A549 (cell line): ENCODE results near the gene CELF3. TPM values are rescaled to one million over a fixed set of nuclear protein-coding genes. Genes with fewer than 3 reads are reported as not detected.

Source experiments
- ATAC-seq, 2 experiments: fragments of 200-7000 bp in 1 of 2; fragments of >200 bp in 1 of 2; cut with Nextera tagmentation in 1 of 2; cut with Tn5 transposase in 1 of 2; 3 replicates each; pipeline versions ENCODE4 v1.8.0 to v1.9.1; 2018 to 2020; ENCODE audit warnings: mild to moderate bottlenecking in 1 of 2, moderate library complexity in 1 of 2
- CTCF ChIA-PET: fragments of 300-600 bp; sonication (Branson Sonifier 250); formaldehyde crosslinking; extraction: SDS; loops from one replicate; lab custom pipeline; 2021; ENCODE audit warnings: antibody characterized with exemption, inconsistent platforms; lab: Yijun Ruan, JAX
- POLR2A ChIA-PET: fragments of 350-600 bp; formaldehyde crosslinking; extraction: SDS; loops from one replicate; lab custom pipeline; 2021; ENCODE audit warnings: antibody characterized with exemption, inconsistent platforms; lab: Yijun Ruan, JAX
- DNase-seq, 2 experiments: peaks; one replicate each; pipeline versions ENCODE4 v3.0.0 to v3.0.0-alpha.2; 2011 to 2016; ENCODE audit warnings: low read depth in 1 of 2, low spot score in 1 of 2
- FAIRE-seq: peaks from 2 replicates; lab custom pipeline; 2011; peaks lifted over from hg19 to GRCh38; lab: Jason Lieb, UNC
- H3K27ac ChIP-seq, 2 experiments: fragments of >200 bp; sonication (Bioruptor Twin); formaldehyde crosslinking; 3 replicates each; pipeline ENCODE4 v1.5.1; 2016 to 2017
- H3K4me1 ChIP-seq: fragments of >200 bp; sonication (Bioruptor Twin); formaldehyde crosslinking; 3 replicates; pipeline ENCODE4 v1.6.1; 2016
- H3K4me2 ChIP-seq: fragments of >200 bp; sonication (Bioruptor Twin); formaldehyde crosslinking; 3 replicates; pipeline ENCODE4 v1.6.1; 2016
- H3K4me3 ChIP-seq: fragments of >200 bp; sonication (Bioruptor Twin); formaldehyde crosslinking; 3 replicates; pipeline ENCODE4 v1.5.1; 2016
- H3K9me3 ChIP-seq: fragments of >200 bp; sonication (Bioruptor Twin); formaldehyde crosslinking; 3 replicates; pipeline ENCODE4 v1.6.1; 2016
- CBX2 ChIP-seq: fragments of 200-600 bp; sonication (generic); IDR thresholded peaks from 2 replicates; pipeline ENCODE4 v1.6.1; 2016; ENCODE audit warnings: low read depth, mild to moderate bottlenecking, borderline replicate concordance
- CHD2 ChIP-seq: fragments of 150-350 bp; IDR thresholded peaks from 2 replicates; pipeline ENCODE4 v1.6.1; 2014; ENCODE audit warnings: low read length; ENCODE audit not compliant: partially characterized antibody
- CTCF ChIP-seq: fragments of >200 bp; sonication (Bioruptor Twin); formaldehyde crosslinking; IDR thresholded peaks from 3 replicates; pipeline ENCODE4 v1.5.1; 2016
- EHMT2 ChIP-seq: fragments of 200-600 bp; sonication (generic); IDR thresholded peaks from 2 replicates; pipeline ENCODE4 v1.6.1; 2016; ENCODE audit warnings: antibody characterized with exemption, low read depth, mild to moderate bottlenecking, moderate library complexity
- EP300 ChIP-seq, 2 experiments: fragments of >200 bp; sonication (Bioruptor Twin); formaldehyde crosslinking; IDR thresholded peaks; 2 replicates in 1 of 2; 3 replicates in 1 of 2; pipeline ENCODE4 v1.6.1; 2016 to 2017
- FOSB ChIP-seq: fragments of 250-450 bp; sonication (Bioruptor Pico); IDR thresholded peaks from 2 replicates; pipeline ENCODE4 v1.5.0; 2020; ENCODE audit warnings: mild to moderate bottlenecking, moderate library complexity
- FOSL2 ChIP-seq, 2 experiments: fragments of 450-650 bp in 1 of 2; fragments of >200 bp in 1 of 2; sonication (Bioruptor Twin) in 1 of 2; formaldehyde crosslinking; IDR thresholded peaks; 2 replicates each; pipeline versions ENCODE4 v1.5.0 to v1.6.1; 2016 to 2020; ENCODE audit warnings: mild to moderate bottlenecking in 1 of 2, moderate library complexity in 1 of 2
- HMGXB4 ChIP-seq: fragments of 250-450 bp; sonication (Bioruptor Pico); IDR thresholded peaks from 2 replicates; pipeline ENCODE4 v1.5.0; 2021; ENCODE audit warnings: mild to moderate bottlenecking, moderate library complexity, borderline replicate concordance
- HOXB5 ChIP-seq: fragments of 250-450 bp; sonication (Bioruptor Pico); IDR thresholded peaks from 2 replicates; pipeline ENCODE4 v1.5.0; 2020; ENCODE audit warnings: mild to moderate bottlenecking, moderate library complexity
- JUN ChIP-seq, 2 experiments: fragments of >200 bp; sonication (Bioruptor Twin); formaldehyde crosslinking; IDR thresholded peaks; 2 replicates in 1 of 2; 3 replicates in 1 of 2; pipeline ENCODE4 v1.6.1; 2016 to 2017
- KDM1A ChIP-seq: fragments of 200-600 bp; sonication (generic); IDR thresholded peaks from 2 replicates; pipeline ENCODE4 v1.6.1; 2016; ENCODE audit warnings: low read depth, mild to moderate bottlenecking
- KDM5A ChIP-seq: fragments of 200-600 bp; sonication (generic); IDR thresholded peaks from 2 replicates; pipeline ENCODE4 v1.6.1; 2016; ENCODE audit warnings: antibody characterized with exemption, mild to moderate bottlenecking
- MYC ChIP-seq: IDR thresholded peaks from 2 replicates; pipeline ENCODE4 v1.6.1; 2012; ENCODE audit warnings: mild to moderate bottlenecking, inconsistent platforms, low read length, improper control_type of control experiment, borderline replicate concordance
- NFE2L2 ChIP-seq: fragments of 150-350 bp; conservative IDR thresholded peaks from 2 replicates; pipeline ENCODE4 v1.6.1; 2014; ENCODE audit warnings: low read length
- RAD21 ChIP-seq, 2 experiments: fragments of >200 bp in 1 of 2; sonication (Bioruptor Twin) in 1 of 2; formaldehyde crosslinking in 1 of 2; IDR thresholded peaks in 1 of 2; conservative IDR thresholded peaks in 1 of 2; 2 replicates in 1 of 2; 3 replicates in 1 of 2; pipeline ENCODE4 v1.6.1; 2012 to 2018; ENCODE audit warnings: inconsistent platforms in 1 of 2
- RNF2 ChIP-seq: fragments of 200-600 bp; sonication (generic); IDR thresholded peaks from 2 replicates; pipeline ENCODE4 v1.6.1; 2016; ENCODE audit warnings: low read depth, mild to moderate bottlenecking, antibody characterized with exemption, moderate library complexity, borderline replicate concordance
- SMC3 ChIP-seq: fragments of >200 bp; sonication (Bioruptor Twin); formaldehyde crosslinking; IDR thresholded peaks from 3 replicates; pipeline ENCODE4 v1.6.1; 2018; ENCODE audit warnings: inconsistent platforms
- USF2 ChIP-seq: fragments of 450-650 bp; IDR thresholded peaks from 2 replicates; pipeline ENCODE4 v1.6.1; 2014; ENCODE audit warnings: antibody characterized with exemption
- ZFP36 ChIP-seq: fragments of 450-650 bp; IDR thresholded peaks from 2 replicates; pipeline ENCODE4 v1.6.1; 2014; ENCODE audit warnings: borderline replicate concordance; ENCODE audit not compliant: partially characterized antibody
- WGBS: methylation state at CpG from one replicate; pipeline ENCODE4 v1.1.6; 2017; ENCODE audit errors: missing lambda C conversion rate; 5-methylcytosine and 5-hydroxymethylcytosine counted together
- polyA plus RNA-seq, 4 experiments: library from polyadenylated mRNA; depleted of rRNA in 3 of 4; stranded (reverse); fragments of >200 nt; fragmentation: RNase III in 1 of 4; extraction: RNeasy Plus Mini Kit Qiagen cat#74134 plus additional on column Dnase treatment in 1 of 4; gene quantifications; 2 replicates in 3 of 4; 3 replicates in 1 of 4; pipeline ENCODE4 v1.2.3, GENCODE V29; 2011 to 2017
- TF ChIP-seq, protein P1 (sequence below): fragments of 250-450 bp; sonication (Bioruptor Pico); IDR thresholded peaks from 2 replicates; pipeline ENCODE4 v1.5.0; 2020; ENCODE audit warnings: low read depth, mild to moderate bottlenecking, moderate library complexity
- TF ChIP-seq, protein P2 (sequence below): fragments of >200 bp; sonication (Bioruptor Twin); formaldehyde crosslinking; IDR thresholded peaks from 2 replicates; pipeline ENCODE4 v1.6.1; 2016
- TF ChIP-seq, protein P3 (sequence below): fragments of >200 bp; sonication (Bioruptor Twin); formaldehyde crosslinking; IDR thresholded peaks from 3 replicates; pipeline ENCODE4 v1.6.1; 2016
- TF ChIP-seq, protein P4 (sequence below): fragments of 200-600 bp; sonication (generic); IDR thresholded peaks from 2 replicates; pipeline ENCODE4 v1.6.1; 2016; ENCODE audit warnings: antibody characterized with exemption, mild to moderate bottlenecking, moderate library complexity

The CELF3 gene
- polyA plus RNA-seq, 2 of the 4 experiments (the other 2 are of a cell fraction): not detected

DNA sequence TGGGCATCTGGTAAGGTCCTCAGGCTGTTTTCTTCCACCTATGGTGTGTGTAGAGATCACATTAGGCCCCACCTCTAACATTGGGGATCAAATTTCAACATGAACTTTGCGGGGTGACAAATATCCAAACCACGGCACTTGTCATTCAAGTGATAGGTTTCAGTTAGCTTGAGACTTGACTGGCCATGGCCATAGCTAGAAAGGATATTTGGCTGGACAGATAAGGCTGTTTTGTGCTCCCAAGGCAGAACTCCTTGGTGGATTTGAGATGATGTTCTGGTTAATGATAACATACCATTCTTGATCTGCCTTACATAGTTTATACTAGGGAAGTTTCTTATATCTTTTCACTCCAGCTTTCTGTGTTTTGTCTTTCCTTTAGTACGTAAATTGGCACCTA, 48.5 kb downstream of the CELF3 start:
- DNase-seq: no peak
- H3K4me3 ChIP-seq: no peak overlapping the region
- no peak overlapping the region for H3K27ac ChIP-seq
- H3K9me3 ChIP-seq: no peaks in the 10 kb centered on the region
- POLR2A ChIA-PET: no interaction called here
- no peak overlapping the region for H3K4me2 ChIP-seq
- no peak for ATAC-seq
- 82% methylated on average over 3 of the region's 3 CpGs for WGBS
- H3K4me1 ChIP-seq: no peaks in the 10 kb centered on the region
- CTCF ChIA-PET: interaction anchor here (1.8 kb wide), 1 partner anchor 8 kb away, joined by 4 read pairs; no protein-coding TSS in a partner anchor
- FAIRE-seq: no peak
- TF ChIP-seq, protein P1, sequence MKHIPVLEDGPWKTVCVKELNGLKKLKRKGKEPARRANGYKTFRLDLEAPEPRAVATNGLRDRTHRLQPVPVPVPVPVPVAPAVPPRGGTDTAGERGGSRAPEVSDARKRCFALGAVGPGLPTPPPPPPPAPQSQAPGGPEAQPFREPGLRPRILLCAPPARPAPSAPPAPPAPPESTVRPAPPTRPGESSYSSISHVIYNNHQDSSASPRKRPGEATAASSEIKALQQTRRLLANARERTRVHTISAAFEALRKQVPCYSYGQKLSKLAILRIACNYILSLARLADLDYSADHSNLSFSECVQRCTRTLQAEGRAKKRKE: no peak
- TF ChIP-seq FOSL2 (IDR thresholded peaks at IDR 0.05) (no peak), FOSL2 (CRISPR knock-in tag; IDR thresholded peaks at IDR 0.05) (no peak), RAD21 (conservative IDR thresholded peaks at IDR 0.05 in 1 of 2, IDR thresholded peaks at IDR 0.05 in 1 of 2) (no peak), FOSB (CRISPR knock-in tag) (no peak), NFE2L2 (no peak), EP300 (IDR thresholded peaks at IDR 0.05) (no peak), JUN (IDR thresholded peaks at IDR 0.05) (no peak), SMC3 (no peak), CHD2 (no peak), USF2 (no peak), RNF2 (no peak), CTCF (no peak), HOXB5 (CRISPR knock-in tag) (no peak)
- TF ChIP-seq, protein P2, sequence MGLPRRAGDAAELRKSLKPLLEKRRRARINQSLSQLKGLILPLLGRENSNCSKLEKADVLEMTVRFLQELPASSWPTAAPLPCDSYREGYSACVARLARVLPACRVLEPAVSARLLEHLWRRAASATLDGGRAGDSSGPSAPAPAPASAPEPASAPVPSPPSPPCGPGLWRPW: no peak
- TF ChIP-seq, protein P3, sequence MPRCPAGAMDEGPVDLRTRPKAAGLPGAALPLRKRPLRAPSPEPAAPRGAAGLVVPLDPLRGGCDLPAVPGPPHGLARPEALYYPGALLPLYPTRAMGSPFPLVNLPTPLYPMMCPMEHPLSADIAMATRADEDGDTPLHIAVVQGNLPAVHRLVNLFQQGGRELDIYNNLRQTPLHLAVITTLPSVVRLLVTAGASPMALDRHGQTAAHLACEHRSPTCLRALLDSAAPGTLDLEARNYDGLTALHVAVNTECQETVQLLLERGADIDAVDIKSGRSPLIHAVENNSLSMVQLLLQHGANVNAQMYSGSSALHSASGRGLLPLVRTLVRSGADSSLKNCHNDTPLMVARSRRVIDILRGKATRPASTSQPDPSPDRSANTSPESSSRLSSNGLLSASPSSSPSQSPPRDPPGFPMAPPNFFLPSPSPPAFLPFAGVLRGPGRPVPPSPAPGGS: no peak

GRCh38 chr1:151661751-151662150, 54.9 kb downstream of the CELF3 start:
- ChIA-PET CTCF (interaction anchor here (1.0 to 1.1 kb wide), 3 partner anchors 19 to 175 kb away, joined by 3 read pairs; no protein-coding TSS in a partner anchor), POLR2A (no interaction called here)
- H3K4me2 ChIP-seq: no peak overlapping the region
- no peak overlapping the region for H3K27ac ChIP-seq
- TF ChIP-seq KDM1A (no peak), HMGXB4 (CRISPR knock-in tag) (no peak), MYC (no peak), EHMT2 (no peak), CBX2 (no peak), ZFP36 (no peak), KDM5A (no peak)
- TF ChIP-seq, protein P4, sequence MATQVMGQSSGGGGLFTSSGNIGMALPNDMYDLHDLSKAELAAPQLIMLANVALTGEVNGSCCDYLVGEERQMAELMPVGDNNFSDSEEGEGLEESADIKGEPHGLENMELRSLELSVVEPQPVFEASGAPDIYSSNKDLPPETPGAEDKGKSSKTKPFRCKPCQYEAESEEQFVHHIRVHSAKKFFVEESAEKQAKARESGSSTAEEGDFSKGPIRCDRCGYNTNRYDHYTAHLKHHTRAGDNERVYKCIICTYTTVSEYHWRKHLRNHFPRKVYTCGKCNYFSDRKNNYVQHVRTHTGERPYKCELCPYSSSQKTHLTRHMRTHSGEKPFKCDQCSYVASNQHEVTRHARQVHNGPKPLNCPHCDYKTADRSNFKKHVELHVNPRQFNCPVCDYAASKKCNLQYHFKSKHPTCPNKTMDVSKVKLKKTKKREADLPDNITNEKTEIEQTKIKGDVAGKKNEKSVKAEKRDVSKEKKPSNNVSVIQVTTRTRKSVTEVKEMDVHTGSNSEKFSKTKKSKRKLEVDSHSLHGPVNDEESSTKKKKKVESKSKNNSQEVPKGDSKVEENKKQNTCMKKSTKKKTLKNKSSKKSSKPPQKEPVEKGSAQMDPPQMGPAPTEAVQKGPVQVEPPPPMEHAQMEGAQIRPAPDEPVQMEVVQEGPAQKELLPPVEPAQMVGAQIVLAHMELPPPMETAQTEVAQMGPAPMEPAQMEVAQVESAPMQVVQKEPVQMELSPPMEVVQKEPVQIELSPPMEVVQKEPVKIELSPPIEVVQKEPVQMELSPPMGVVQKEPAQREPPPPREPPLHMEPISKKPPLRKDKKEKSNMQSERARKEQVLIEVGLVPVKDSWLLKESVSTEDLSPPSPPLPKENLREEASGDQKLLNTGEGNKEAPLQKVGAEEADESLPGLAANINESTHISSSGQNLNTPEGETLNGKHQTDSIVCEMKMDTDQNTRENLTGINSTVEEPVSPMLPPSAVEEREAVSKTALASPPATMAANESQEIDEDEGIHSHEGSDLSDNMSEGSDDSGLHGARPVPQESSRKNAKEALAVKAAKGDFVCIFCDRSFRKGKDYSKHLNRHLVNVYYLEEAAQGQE: no peak
- FAIRE-seq: no peak
- no peaks in the 10 kb centered on the region for H3K4me1 ChIP-seq
- 89% methylated on average over 6 of the region's 6 CpGs for WGBS
- no peak for ATAC-seq
- DNase-seq: no peak
- H3K4me3 ChIP-seq: no peak overlapping the region
- H3K9me3 ChIP-seq: no peaks in the 10 kb centered on the region
